ENCODE measurements around the gene WDR7. TPM values are rescaled to one million over a fixed set of nuclear protein-coding genes. Genes with fewer than 3 reads are reported as not detected.

WDR7 gene
- total and polyA plus RNA-seq, 3 donors from 2014 or later: 19.4 to 63.6 (median 35.9) TPM

DNA sequence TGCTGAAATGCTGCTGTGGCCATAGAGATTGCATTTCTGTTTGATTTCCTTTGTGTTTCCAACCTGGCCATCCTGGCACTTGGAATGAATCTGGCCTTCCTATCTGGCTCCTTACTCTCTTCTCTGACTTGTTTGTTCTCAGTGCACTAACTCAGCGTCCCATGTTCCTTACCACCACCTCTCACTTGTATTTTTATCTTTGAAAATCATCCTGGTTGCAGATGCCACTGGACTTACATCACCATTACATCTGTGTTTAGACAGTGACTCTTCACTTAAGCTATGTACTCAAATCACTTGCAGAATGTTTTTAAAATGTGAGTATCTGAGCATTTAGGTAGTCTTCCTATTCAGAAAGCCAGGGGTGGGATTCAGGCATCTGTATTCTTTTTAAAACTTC, 239.5 kb downstream of the WDR7 start:
- TF ChIP-seq POLR2A (IDR thresholded peaks at IDR 0.05): no peak
- TF ChIP-seq, protein P1, sequence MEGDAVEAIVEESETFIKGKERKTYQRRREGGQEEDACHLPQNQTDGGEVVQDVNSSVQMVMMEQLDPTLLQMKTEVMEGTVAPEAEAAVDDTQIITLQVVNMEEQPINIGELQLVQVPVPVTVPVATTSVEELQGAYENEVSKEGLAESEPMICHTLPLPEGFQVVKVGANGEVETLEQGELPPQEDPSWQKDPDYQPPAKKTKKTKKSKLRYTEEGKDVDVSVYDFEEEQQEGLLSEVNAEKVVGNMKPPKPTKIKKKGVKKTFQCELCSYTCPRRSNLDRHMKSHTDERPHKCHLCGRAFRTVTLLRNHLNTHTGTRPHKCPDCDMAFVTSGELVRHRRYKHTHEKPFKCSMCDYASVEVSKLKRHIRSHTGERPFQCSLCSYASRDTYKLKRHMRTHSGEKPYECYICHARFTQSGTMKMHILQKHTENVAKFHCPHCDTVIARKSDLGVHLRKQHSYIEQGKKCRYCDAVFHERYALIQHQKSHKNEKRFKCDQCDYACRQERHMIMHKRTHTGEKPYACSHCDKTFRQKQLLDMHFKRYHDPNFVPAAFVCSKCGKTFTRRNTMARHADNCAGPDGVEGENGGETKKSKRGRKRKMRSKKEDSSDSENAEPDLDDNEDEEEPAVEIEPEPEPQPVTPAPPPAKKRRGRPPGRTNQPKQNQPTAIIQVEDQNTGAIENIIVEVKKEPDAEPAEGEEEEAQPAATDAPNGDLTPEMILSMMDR (IDR thresholded peaks at IDR 0.05): no peak
- no peaks in the 10 kb centered on the region for H3K27me3 ChIP-seq
- no peaks in the 10 kb centered on the region for H3K36me3 ChIP-seq (ENCODE audit: low read depth, missing control alignments)
- H3K27ac ChIP-seq: no peak overlapping the region
- intact Hi-C loops (cut with DNase I; ENCODE audit: low total_unique reads): no loop called here
- no peak for DNase-seq
- H3K4me1 ChIP-seq: no peaks in the 10 kb centered on the region
- no peaks in the 10 kb centered on the region for H3K9me3 ChIP-seq
- WGBS, 2 donors: 45 to 62% methylated on average over 1 of the region's 1 CpG
- no peak overlapping the region for H3K4me3 ChIP-seq

DNA sequence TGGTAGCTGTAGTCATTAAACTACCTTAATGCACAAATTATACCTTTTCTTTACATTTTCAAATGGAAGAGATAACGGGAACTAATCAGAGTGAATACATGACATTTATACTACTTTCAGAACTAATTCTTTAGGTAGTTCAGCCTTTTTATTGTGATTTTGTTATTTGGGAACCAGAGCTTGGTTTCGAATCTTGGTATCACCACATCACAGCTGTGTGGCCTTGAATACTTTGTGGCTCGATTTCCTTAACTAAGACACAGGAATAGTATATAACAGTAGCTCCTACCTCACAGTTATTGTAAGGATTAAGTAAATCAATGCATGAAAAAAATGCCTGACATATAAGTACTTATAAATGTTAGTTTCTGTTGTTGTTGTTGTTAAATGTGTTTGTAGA, 240.0 kb downstream of the WDR7 start:
- Histone ChIP-seq H3K4me3 (no peak overlapping the region), H3K36me3 (ENCODE audit: low read depth, missing control alignments) (no peaks in the 10 kb centered on the region), H3K27ac (no peak overlapping the region), H3K9me3 (no peaks in the 10 kb centered on the region), H3K27me3 (no peaks in the 10 kb centered on the region), H3K4me1 (no peaks in the 10 kb centered on the region)
- TF ChIP-seq, protein P1 (IDR thresholded peaks at IDR 0.05): no peak
- no peak for TF ChIP-seq POLR2A (IDR thresholded peaks at IDR 0.05)
- 69 to 78% methylated on average over 3 of the region's 3 CpGs for WGBS, 2 donors
- DNase-seq: no peak
- intact Hi-C loops (cut with DNase I; ENCODE audit: low total_unique reads): no loop called here

DNA sequence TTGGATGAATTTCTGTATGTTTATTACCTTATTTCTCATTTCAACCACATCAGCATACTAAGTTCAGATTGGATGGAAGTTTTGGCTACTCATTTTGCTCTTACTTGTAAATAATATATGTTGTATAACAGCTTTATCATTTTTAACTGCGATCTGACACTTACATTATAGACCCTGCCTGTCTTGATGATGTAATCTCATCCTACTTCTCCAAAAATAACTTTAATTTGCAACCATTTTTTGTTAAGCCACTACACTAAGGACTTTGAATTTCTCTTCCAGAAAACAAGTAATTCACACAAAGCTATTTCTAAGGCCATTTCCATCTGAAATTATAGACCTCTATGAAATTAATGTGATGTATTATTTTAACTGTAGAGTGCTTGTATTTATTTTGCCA, 240.7 kb downstream of the WDR7 start:
- intact Hi-C loops (cut with DNase I; ENCODE audit: low total_unique reads): no loop called here
- H3K27ac ChIP-seq: no peak overlapping the region
- no peak overlapping the region for H3K4me3 ChIP-seq
- no peak for TF ChIP-seq POLR2A (IDR thresholded peaks at IDR 0.05)
- TF ChIP-seq, protein P1 (IDR thresholded peaks at IDR 0.05): no peak
- 83% methylated on average over 1 of the region's 1 CpG for WGBS, 2 donors
- H3K27me3 ChIP-seq: no peaks in the 10 kb centered on the region
- H3K9me3 ChIP-seq: no peaks in the 10 kb centered on the region
- DNase-seq: no peak
- no peaks in the 10 kb centered on the region for H3K4me1 ChIP-seq
- H3K36me3 ChIP-seq (ENCODE audit: low read depth, missing control alignments): no peaks in the 10 kb centered on the region

DNA sequence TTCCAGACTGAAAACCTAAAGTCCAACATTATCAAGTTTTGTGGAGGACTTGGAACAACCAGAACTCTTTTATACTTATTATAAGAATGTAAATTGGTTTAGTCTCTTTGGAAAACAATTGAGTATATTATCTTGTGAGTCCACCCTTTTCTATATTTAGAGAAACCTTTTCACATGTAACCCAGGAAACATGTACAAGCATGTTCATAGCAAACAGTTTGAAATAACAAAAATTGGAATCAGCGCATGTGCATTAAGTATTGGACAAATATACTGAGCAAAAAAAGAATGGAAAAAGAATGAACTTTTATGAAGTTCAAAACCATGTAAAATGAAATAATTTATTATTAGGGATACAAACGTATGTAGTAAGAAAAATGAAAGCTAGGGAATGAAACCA, 246.0 kb downstream of the WDR7 start:
- Histone ChIP-seq H3K36me3 (ENCODE audit: low read depth, missing control alignments) (no peaks in the 10 kb centered on the region), H3K4me3 (no peak overlapping the region), H3K27ac (no peak overlapping the region), H3K27me3 (no peaks in the 10 kb centered on the region), H3K9me3 (no peaks in the 10 kb centered on the region), H3K4me1 (no peaks in the 10 kb centered on the region)
- no peak for TF ChIP-seq POLR2A (IDR thresholded peaks at IDR 0.05)
- TF ChIP-seq, protein P1 (IDR thresholded peaks at IDR 0.05): no peak
- WGBS, 2 donors: 48 to 82% methylated on average over 2 of the region's 2 CpGs
- intact Hi-C loops (cut with DNase I; ENCODE audit: low total_unique reads): no loop called here
- no peak for DNase-seq

DNA sequence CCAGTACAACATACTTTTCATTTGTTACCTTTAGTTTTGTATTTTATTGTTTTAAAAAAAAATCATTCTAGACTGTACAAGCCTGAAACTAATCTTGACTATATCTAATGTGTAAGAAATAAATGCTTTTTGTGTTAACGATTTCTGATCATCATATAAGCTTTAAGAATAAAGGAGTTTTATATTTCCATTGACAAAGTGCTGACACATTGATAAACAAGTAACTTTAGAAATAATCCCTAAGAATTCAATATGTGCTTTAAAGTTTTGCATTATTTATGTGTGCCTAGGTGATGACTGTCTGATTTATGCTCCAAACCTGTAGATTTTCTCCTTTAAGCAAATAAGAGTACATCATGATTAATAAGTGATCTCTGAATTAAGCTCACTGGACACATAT, 248.5 kb downstream of the WDR7 start:
- 91 to 97% methylated on average over 1 of the region's 1 CpG for WGBS, 2 donors

More for the DNA sequence above, 248.5 kb downstream of the WDR7 start:
- no peaks in the 10 kb centered on the region for H3K9me3 ChIP-seq
- no peaks in the 10 kb centered on the region for H3K4me1 ChIP-seq
- no peak for DNase-seq
- TF ChIP-seq, protein P1 (IDR thresholded peaks at IDR 0.05): no peak
- TF ChIP-seq POLR2A (IDR thresholded peaks at IDR 0.05): no peak
- H3K36me3 ChIP-seq (ENCODE audit: low read depth, missing control alignments): no peaks in the 10 kb centered on the region
- H3K4me3 ChIP-seq: no peak overlapping the region
- no peak overlapping the region for H3K27ac ChIP-seq
- H3K27me3 ChIP-seq: no peaks in the 10 kb centered on the region
- intact Hi-C loops (cut with DNase I; ENCODE audit: low total_unique reads): no loop called here

Measured in testis (tissue), 3 donors.